UCSD-AML1 (cell line): Measurements from ENCODE around the gene DBN1.
"Not testable (repeated sequence)": the region's sequence is repeated elsewhere in the genome, so short reads cannot be mapped to it uniquely, and the experiment has no call there.

Experiments used
- DNase-seq: peaks from one replicate; lab custom pipeline; 2025; ENCODE audit not compliant: unreplicated experiment; lab: John Stamatoyannopoulos, UW

DBN1 gene

DNA sequence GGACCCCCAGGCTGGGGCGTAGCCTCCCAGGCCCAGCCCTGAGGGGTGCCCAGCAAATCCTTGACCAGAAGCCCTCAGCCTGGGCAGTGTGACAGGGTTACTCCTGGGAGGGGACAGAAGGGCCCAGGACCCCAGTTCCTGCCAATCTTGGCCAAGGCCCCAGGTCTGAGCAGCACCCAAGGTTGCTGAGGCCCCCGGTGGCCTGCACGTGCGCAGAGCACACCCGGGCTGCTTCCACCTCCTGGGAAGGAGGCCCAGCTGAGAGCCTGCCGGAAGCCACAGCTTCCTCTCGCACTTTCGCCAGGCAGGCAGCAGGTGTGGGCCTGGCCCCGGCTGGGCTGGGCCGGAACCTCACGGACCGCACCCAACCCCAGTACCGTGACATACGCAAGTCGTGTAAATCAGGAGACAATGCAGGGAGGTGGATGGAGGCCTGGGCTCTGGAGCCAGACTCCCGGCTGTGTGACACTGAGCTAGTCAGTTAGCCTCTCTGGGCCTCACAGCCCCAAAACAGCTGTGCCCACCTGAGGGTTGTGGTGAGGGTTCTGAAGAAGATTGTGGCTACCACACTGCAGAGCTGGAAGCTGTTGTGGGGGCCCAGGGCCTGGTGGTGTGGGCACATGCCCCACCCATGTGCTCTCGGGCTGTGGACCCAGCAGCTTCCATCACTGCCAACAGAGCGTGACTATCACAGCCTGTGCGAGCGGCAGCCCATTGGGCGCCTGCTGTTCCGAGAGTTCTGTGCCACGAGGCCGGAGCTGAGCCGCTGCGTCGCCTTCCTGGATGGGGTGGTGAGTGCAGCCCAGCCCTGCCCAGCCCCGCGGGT lies 41.9 kb downstream of the DBN1 start:
- peak; percentile 83 for DNase-seq

DNA sequence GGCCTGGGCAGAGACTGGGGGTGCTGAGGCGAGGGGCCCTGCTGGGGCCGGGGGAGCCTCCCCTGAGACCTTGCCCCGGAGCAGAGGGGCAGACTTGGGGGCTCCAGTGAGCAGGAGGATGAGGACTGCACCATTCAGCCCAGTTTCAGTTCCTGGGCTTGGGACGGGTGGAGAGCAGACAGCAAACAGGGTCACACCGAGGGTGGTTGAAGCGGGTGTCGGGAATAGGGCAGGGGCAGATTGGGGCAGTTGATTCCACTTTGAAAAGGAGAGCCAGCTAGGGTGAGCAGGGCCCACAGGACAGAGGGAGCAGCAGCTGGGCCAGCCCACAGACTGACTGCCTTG lies 42.5 kb downstream of the DBN1 start:
- no peak for DNase-seq

DNA sequence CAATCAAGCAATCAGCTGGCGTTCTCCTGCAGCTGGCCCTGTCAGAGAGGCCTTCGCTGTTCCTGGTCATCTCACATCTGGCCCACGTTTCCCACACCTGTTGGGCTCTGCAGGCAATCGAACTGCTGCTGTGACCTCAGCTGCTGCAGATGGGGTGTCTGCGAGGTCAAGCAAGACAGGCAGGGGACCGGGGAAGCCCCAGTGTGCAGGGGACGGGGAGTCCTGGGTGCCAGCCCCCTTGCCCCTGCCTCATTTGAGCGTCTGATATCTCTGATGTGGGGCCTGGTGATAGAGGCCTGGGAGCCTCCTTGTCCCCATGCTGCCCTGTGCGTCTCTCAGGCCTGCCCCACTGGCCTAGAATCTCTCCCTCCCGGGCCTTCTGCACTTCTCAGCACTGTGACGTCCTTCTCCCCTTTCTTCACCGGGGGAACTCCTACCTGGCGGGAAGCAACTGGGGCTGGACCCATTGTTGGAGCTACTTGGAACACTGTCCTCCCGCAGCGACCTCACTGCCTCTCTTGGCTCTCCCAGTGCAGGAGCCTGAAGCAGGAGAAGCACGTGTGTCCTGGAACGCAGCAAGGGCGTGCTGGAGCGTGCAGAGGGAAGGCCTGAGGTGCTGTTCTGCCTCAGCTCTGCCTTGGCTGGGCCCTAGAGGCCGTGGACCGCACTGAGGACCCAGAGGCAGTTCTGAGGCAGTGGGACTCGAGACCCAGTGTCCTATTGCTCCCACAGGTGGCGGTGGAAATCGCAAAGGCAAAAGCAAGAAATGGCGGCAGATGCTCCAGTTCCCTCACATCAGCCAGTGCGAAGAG lies 43.1 kb downstream of the DBN1 start:
- DNase-seq, result no peak

GRCh38 chr5:177429248-177430040 lies 44.0 kb downstream of the DBN1 start:
- DNase-seq, result peak; percentile 89

DNA sequence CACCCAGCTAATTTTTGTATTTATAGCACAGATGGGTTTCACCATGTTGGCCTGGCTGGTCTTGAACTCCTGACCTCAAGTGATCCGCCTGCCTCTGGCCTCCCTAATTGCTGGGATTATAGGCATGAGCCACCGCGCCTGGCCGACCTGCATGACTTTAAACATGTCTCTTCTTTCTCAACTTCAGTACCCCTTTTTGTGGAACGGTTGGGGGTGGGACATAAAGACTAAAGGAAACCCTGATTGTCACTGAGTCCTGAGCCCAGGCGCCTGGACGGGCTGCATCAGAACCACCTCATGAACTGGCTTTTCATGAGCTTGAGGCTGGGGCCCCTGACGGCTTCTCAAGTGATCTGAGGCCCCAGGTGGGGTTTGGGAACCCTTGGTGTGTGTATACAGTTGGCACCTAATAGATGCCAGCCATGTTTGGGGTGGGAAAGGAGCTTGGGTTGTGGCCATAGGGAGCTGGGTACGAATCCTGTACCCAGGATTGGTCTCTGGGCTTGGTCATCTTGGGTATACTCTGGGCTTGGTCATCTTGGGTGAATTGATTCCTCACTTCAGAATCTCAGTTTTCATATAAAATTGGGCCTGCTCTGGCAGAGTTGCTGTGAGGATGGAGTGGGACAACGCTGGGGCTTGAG lies 44.7 kb downstream of the DBN1 start:
- DNase-seq, result no peak

DNA sequence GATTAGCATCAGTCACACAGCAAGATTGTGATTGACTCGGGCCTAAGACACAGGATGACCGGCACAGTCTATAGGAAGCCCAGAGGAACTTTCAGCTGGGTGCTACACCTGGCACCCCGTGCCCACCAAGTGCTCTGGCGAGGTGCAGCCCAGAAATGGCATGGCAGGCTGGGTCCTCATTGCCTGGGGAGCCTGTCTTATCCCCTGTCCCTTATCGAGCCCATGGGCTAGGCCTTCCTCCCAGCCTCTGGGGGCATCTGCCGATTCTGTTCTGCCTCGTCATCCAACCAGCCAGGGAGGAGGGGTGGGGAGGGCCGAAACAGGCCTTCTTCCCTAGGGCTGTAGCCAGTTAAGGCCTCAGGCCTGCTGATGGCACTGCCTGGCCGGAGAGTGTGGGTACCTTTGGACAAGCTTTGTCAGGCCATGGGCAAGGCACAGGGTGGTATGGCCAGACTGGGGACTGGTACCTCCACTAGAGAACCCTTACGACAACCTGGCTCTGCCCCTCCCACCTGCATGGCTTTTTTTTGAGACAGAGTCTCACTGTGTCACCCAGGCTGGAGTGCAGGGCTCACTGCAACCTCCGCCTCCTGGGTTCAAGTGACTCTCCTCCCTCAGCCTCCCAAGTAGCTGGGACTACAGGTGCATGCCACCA lies 45.4 kb downstream of the DBN1 start:
- DNase-seq, result peak; percentile 57

DNA sequence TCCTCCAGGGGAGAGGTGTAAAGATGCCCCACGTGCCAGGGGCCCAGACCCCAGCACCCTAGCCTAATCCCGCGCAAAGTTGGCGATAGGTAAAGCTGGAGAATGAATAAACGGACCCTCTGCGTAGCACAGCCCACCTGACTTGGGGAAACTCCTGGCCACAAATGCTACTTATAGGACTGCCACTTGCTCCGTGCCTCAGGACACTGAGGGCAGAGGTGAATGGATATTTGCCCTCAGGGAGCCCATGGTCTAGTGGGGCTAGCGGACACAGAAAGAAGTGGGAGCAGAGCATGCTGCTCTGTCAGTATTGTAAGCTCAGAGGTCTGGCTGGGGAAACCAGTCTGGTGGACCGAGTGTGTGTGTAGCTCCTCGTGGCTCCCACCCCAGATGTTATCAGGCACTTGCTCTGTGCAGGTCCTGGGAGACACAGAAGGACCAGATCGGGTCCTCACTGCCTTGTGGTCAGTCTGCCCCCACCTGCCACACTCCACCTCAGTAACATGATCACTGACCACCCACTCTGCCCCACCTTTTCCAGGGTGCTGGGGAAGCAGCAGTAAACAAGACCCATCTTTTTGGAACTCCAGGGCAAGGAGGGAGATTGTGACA lies 46.1 kb downstream of the DBN1 start:
- no peak for DNase-seq

DNA sequence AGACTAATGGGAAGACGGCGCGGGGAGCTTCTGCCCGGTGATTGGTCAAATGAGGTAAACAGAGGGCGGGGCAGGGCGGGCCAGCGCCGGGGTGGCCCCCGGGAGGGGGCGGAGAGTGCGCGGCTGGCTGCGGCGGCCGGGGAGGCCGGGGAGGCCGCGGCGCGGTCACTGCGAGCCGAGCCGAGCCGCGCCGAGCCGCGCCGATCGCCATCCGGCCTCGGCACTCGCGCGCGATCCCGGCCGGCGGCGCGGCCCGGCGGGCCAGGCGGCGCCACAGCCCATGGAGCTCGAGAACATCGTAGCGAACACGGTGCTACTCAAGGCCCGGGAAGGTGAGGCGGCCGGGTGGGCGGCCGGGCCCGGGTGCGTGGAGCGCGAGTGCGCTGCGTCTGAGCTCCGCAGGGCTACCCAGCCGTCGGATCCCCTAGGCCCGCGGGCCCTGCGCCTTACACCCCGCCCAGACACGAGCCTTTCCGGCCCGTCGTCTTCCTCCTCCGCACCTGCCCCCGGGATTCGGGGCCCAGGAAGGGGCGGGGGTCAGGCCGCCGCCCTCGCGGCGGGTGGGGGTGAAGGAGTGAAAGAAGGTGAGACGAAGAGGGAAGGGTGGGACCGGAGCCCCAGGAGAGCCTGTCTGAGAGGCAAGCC lies 46.7 kb downstream of the DBN1 start, which contains the start of gene GRK6:
TSS of gene GRK6 (plus strand) at position 111 of the 645 bp plus-strand sequence. CDS start at position 281, 170 bp downstream.
- DNase-seq, result peak; percentile 57

DNA sequence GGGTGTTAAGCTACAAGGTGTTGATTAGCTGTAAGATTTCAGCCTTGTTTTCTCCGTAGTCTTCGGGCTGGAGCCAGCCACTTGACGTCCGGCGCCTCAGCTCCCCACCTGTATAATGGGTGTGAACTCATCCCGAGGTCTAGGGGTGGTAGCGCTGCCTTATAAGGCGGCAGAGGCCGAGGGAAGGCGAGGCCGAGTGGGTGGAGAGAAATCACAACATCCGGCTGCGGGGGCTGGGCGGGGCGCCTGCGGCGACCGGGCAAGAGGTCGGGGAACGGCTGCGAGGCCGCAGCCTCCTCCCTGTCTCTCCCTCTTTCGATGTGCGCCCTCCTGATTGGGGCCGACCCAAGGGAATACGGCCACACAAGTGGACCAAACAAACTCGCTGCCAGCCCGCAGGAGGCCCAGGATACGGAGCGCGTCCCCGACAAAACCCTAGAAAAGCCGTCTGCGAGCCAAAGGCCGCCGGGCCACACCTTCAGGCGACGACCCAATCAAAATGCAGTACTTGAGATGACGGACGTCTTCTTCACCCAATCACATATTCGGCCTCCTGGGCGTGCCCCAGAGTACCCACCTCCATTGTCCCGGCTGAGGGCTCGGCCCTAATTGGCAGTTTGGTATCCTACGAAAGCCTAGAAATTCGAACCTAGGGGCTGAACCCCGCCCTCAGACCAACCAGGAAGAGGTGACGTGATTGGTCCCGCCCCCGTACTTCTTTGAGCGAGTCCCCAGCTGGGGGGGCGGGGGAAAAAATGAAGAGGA lies 47.5 kb downstream of the DBN1 start:
- DNase-seq, result peak; percentile 99

DNA sequence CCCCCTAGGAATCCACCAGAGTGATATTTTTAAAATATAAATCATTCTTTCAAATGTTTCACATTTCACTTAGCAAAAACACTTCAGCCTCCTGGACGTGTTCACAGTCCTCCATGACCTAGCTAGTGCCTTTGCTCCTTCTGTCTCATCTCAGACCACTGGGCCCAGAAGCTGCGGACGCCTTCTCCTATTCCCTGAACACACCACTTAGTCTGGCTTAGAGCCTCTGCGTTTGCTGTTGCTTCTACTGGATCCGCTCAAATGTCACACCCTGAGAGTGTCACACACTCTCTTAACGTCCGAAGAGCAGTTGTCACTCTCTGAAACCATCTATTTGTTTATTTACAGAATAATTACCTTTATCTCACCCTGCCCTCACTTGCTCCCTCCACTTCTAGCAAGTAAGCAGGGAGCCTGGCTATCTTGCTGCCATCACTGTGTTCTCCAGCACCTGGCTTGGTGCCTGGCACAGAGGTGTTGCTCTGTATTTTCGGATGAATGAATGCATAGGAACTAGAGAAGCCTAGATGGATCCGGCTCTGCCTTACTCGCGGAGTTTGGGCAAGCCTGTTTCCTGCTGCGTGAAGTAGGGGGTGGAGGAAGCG lies 48.1 kb downstream of the DBN1 start:
- no peak for DNase-seq

DNA sequence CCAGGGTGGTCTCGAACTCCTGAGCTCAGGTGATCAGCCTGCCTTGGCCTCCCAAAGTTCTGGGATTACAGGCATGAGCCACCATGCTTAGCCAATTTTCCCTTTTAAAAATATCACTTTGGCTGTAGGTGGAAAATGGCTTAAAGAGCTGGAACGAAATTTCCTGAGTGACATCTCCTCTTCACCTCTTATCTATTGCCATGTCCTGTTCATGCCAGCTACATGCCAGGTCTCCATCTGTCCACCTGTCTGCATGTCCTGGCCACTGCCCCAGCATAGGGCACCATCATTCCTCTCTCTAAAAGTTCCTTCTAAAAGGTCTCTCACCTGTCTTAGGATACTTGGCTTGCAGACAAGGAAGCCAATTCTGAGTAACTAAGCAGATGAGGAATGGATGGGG lies 49.8 kb downstream of the DBN1 start:
- no peak for DNase-seq

- no peak for DNase-seq
Observed at GRCh38 chr5:177421062-177421798, 52.2 kb downstream of the DBN1 start.

DNA sequence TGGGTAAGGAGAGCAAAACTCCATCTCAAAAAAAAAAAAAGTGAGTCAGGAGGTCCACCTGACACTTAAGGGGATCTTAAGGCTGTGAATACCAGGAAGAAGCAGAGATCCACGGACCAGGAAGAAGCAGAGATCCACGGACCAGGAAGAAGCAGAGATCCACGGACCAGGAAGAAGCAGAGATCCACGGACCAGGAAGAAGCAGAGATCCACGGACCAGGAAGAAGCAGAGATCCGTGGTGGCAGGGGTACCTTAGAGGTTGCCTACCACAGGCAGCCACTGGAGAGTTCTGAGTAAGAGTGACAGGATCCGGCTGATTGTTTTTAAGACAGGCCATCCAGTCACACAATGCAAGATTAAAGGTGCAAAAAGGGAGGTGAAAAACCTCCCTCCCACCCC lies 53.0 kb downstream of the DBN1 start:
- not testable (repeated sequence) for DNase-seq

DNA sequence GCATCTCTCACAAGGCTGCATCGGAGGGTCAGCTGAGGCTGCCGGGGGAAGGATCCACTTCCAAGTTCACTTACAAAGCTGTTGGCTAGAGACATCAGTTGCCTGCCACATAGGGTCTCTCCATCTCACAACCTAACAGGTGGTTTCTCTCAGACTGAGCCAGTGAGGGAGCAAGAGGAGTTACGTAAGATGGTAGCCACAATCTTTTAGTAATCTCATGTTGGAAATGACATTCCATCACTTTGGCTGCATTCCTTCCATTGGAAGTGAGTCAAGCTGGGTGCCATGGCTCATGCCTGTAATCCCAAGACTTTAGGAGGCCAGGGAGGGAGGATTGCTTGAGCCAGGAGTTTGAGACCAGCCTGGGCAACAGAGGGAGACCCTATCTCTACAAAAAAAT lies 54.4 kb downstream of the DBN1 start:
- no peak for DNase-seq

GRCh38 chr5:177417081-177417480 lies 56.4 kb downstream of the DBN1 start:
- not testable (repeated sequence) for DNase-seq

GRCh38 chr5:177414481-177414880 lies 59.0 kb downstream of the DBN1 start:
- DNase-seq, result no peak

- no peak for DNase-seq
Observed at GRCh38 chr5:177412603-177413233, 60.7 kb downstream of the DBN1 start.
